CD14-positive monocyte (primary cell): ENCODE measurements around the gene RAX2. TPM values are rescaled to one million over a fixed set of nuclear protein-coding genes. Genes with fewer than 3 reads are reported as not detected.

Experiments used
- DNase-seq, 3 donors: peaks; one replicate each; pipeline ENCODE4 v3.0.0-alpha.2; 2011 to 2022
- H2AFZ ChIP-seq: 2 replicates; pipeline ENCODE4 v1.6.0; 2012; ENCODE audit warnings: mild to moderate bottlenecking, low read depth, low read length, inconsistent platforms; ENCODE audit not compliant: insufficient read depth, poor library complexity, severe bottlenecking
- H3K27ac ChIP-seq, 2 donors: 1 replicate in 1 of 2; 2 replicates in 1 of 2; pipeline ENCODE4 v1.5.1; 2012 to 2013; ENCODE audit warnings: low read length in 2 of 2, control low read depth in 1 of 2, inconsistent platforms in 1 of 2, low read depth in 1 of 2, mild to moderate bottlenecking in 1 of 2
- H3K27me3 ChIP-seq, 2 donors: one replicate each; pipeline versions ENCODE4 v1.6.0 to v1.6.1; 2011 to 2013; ENCODE audit warnings: low read length in 2 of 2; ENCODE audit not compliant: control insufficient read depth in 2 of 2, insufficient read depth in 2 of 2
- H3K36me3 ChIP-seq, 2 donors: replicated peaks in 1 of 2; 1 replicate in 1 of 2; 2 replicates in 1 of 2; pipeline versions ENCODE4 v1.5.1 to v1.6.1; 2012 to 2013; ENCODE audit warnings: low read length in 2 of 2, control low read depth in 1 of 2, inconsistent platforms in 1 of 2, mild to moderate bottlenecking in 1 of 2; ENCODE audit not compliant: insufficient read depth in 2 of 2, control insufficient read depth in 1 of 2
- H3K4me1 ChIP-seq, 2 donors: 1 replicate in 1 of 2; 2 replicates in 1 of 2; pipeline versions ENCODE4 v1.5.1 to v1.6.1; 2012 to 2013; ENCODE audit warnings: low read length in 2 of 2, control low read depth in 1 of 2, inconsistent platforms in 1 of 2, mild to moderate bottlenecking in 1 of 2, moderate library complexity in 1 of 2; ENCODE audit not compliant: insufficient read depth in 2 of 2, control insufficient read depth in 1 of 2
- H3K4me2 ChIP-seq: replicated peaks from 2 replicates; pipeline ENCODE3; 2012; ENCODE audit warnings: low read length, moderate library complexity, mild to moderate bottlenecking; ENCODE audit not compliant: poor library complexity, severe bottlenecking; ENCODE audit errors: extremely low read depth
- H3K4me3 ChIP-seq, 3 experiments: fragments of 200-600 bp in 1 of 3; sonication (generic) in 1 of 3; replicated peaks in 1 of 3; 1 replicate in 2 of 3; 2 replicates in 1 of 3; pipeline ENCODE4 v1.5.1; 2011 to 2013; ENCODE audit warnings: low read length in 3 of 3, mild to moderate bottlenecking in 3 of 3, control low read depth in 2 of 3, low read depth in 2 of 3, inconsistent platforms in 1 of 3, moderate library complexity in 1 of 3
- H3K79me2 ChIP-seq: 2 replicates; pipeline ENCODE4 v1.6.0; 2012; ENCODE audit warnings: mild to moderate bottlenecking, control low read depth, inconsistent platforms, low read length, moderate library complexity; ENCODE audit not compliant: insufficient read depth
- H3K9ac ChIP-seq: 2 replicates; pipeline ENCODE4 v1.6.0; 2017; ENCODE audit warnings: low read length, mild to moderate bottlenecking; ENCODE audit not compliant: insufficient read depth, poor library complexity, severe bottlenecking
- H3K9me3 ChIP-seq, 2 donors: replicated peaks in 1 of 2; 1 replicate in 1 of 2; 2 replicates in 1 of 2; pipeline versions ENCODE4 v1.5.1 to v1.6.1; 2012 to 2013; ENCODE audit warnings: low read length in 2 of 2, control low read depth in 1 of 2; ENCODE audit not compliant: control insufficient read depth in 1 of 2, insufficient read depth in 1 of 2
- H4K20me1 ChIP-seq: 2 replicates; pipeline ENCODE4 v1.6.0; 2012; ENCODE audit warnings: mild to moderate bottlenecking, low read length, control low read depth, moderate library complexity; ENCODE audit not compliant: insufficient read depth
- H3K27ac Mint-ChIP-seq, 7 donors: one replicate each; pipeline ENCODE4 v1.8.0; 2020; ENCODE audit warnings: mild to moderate bottlenecking in 7 of 7, mixed read lengths in 7 of 7, moderate library complexity in 6 of 7, inconsistent platforms in 2 of 7
- H3K27me3 Mint-ChIP-seq, 3 donors: one replicate each; pipeline ENCODE4 v1.8.0; 2021 to 2022; ENCODE audit warnings: low read depth in 3 of 3, mild to moderate bottlenecking in 3 of 3, mixed read lengths in 3 of 3, moderate library complexity in 3 of 3, inconsistent platforms in 1 of 3
- H3K36me3 Mint-ChIP-seq, 2 donors: one replicate each; pipeline ENCODE4 v1.8.0; 2020; ENCODE audit warnings: mixed read lengths in 2 of 2, inconsistent platforms in 1 of 2, mild to moderate bottlenecking in 1 of 2
- H3K4me1 Mint-ChIP-seq: one replicate; pipeline ENCODE4 v1.8.0; 2020; ENCODE audit warnings: mild to moderate bottlenecking, mixed read lengths
- H3K4me3 Mint-ChIP-seq, 2 donors: one replicate each; pipeline ENCODE4 v1.8.0; 2020; ENCODE audit warnings: mild to moderate bottlenecking in 2 of 2, mixed read lengths in 2 of 2, moderate library complexity in 1 of 2
- H3K9me3 Mint-ChIP-seq, 7 donors: one replicate each; pipeline ENCODE4 v1.8.0; 2020 to 2022; ENCODE audit warnings: mixed read lengths in 7 of 7, mild to moderate bottlenecking in 6 of 7, moderate library complexity in 6 of 7, inconsistent platforms in 2 of 7
- WGBS: methylation state at CpG from one replicate; pipeline ENCODE4 v1.1.5; 2013; ENCODE audit warnings: missing lambda C conversion rate; ENCODE audit not compliant: insufficient coverage; 5-methylcytosine and 5-hydroxymethylcytosine counted together
- intact Hi-C, 2 donors: fragments of 100-400 bp; cut with micrococcal nuclease; formaldehyde crosslinking; loops; one replicate each; pipeline versions ENCODE4 v1.15.0 to v1.15.1; 2023
- polyA plus RNA-seq, 3 donors: library from polyadenylated mRNA; depleted of rRNA in 1 of 3; unstranded in 2 of 3; stranded (reverse) in 1 of 3; fragments of 300-500 nt in 2 of 3; fragments of >200 nt in 1 of 3; fragmentation: Illumina TruSeq in 2 of 3; gene quantifications; 1 replicate in 2 of 3; 2 replicates in 1 of 3; pipeline ENCODE4 v1.2.3, GENCODE V29; 2012 to 2021
- TF ChIP-seq, protein P1 (sequence below): fragments of 200-600 bp; IDR thresholded peaks from one replicate; pipeline ENCODE4 v1.8.0; 2022; ENCODE audit warnings: antibody characterized with exemption, mild to moderate bottlenecking

The RAX2 gene
- polyA plus RNA-seq, 3 donors, result not detected

DNA sequence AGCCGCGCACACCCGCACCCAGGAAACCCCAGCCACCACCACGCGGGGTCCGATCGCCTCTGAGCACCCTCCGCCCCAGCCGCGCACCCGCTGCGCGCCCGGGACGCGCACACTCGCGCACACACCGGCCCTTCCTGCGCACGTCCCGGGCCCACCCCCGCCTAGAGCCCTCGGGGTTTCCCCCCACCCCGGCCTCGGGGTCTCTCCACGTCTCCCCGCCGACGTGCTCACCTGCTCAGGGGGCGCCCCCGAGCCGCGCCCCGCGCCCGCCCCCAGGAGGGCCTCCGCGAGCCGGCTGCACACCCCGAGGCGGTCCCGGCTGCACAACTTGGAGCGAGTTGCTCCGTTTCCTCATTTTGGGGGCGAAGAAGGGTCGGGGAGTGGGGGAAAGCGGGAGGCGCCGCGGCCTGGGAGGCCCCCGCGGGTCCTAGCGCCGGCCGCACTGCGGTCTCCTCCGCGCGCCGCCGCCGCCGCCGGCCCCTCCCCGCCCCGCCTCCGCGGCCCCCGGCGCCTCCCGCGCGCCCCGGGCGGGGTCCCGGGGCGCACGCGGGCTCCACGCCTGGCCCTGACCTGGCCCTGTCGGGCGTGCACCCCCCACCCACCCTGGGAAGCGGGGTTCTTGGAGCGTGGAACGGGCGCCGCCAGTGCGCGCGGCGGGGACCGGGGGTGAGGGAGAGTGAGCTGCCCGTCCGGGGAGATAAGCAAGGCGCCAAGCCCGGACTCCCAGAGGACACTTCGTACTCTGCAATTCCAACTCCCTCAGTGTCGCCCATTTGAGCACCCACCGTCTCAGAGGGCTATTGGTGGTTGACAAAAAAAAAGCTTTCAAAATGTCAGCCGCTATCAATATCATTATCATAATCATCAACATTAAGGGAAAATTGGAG, 14.2 kb upstream of the RAX2 start, which contains the start of gene MATK:
Gene MATK, minus strand, starts transcription at position 444 of the 887 bp plus-strand sequence. CDS start 1,246 bp downstream, outside the sequence.
- Histone ChIP-seq H3K9me3 (peaks cover 18 to 26% of the 10 kb centered on the region in 2 donors), H2AFZ (peak within 1 kb of the TSS; percentile 50), H3K4me3 (peak within 1 kb of the TSS in 1 of 3 experiments; percentile 64), H3K79me2 (no peaks in the 10 kb centered on the region), H3K4me2 (peak within 1 kb of the TSS; percentile 76), H3K27me3 (peaks cover 0 to 13% of the 10 kb centered on the region in 2 donors), H3K9ac (no peak within 1 kb of the TSS), H3K4me1 (peaks cover 7 to 15% of the 10 kb centered on the region in 2 donors), H3K27ac (no peak within 1 kb of the TSS), H3K36me3 (no peaks in the 10 kb centered on the region), H4K20me1 (no peaks in the 10 kb centered on the region)
- peaks cover 9% of the 10 kb centered on the region for H3K4me1 Mint-ChIP-seq
- TF ChIP-seq, protein P1, sequence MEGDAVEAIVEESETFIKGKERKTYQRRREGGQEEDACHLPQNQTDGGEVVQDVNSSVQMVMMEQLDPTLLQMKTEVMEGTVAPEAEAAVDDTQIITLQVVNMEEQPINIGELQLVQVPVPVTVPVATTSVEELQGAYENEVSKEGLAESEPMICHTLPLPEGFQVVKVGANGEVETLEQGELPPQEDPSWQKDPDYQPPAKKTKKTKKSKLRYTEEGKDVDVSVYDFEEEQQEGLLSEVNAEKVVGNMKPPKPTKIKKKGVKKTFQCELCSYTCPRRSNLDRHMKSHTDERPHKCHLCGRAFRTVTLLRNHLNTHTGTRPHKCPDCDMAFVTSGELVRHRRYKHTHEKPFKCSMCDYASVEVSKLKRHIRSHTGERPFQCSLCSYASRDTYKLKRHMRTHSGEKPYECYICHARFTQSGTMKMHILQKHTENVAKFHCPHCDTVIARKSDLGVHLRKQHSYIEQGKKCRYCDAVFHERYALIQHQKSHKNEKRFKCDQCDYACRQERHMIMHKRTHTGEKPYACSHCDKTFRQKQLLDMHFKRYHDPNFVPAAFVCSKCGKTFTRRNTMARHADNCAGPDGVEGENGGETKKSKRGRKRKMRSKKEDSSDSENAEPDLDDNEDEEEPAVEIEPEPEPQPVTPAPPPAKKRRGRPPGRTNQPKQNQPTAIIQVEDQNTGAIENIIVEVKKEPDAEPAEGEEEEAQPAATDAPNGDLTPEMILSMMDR, result no peak
- no peak within 1 kb of the TSS for H3K27ac Mint-ChIP-seq
- intact Hi-C loops, result no loop called here
- no peak for DNase-seq
- under 1% methylated on average over 74 of the region's 101 CpGs for WGBS
- H3K27me3 Mint-ChIP-seq, result peaks cover 16 to 33% (median 17%) of the 10 kb centered on the region in 3 donors
- H3K9me3 Mint-ChIP-seq, result peaks cover 16 to 30% (median 22%) of the 10 kb centered on the region in 7 donors
- H3K36me3 Mint-ChIP-seq, result peaks cover 1 to 7% of the 10 kb centered on the region in 2 donors
- H3K4me3 Mint-ChIP-seq, result peak within 1 kb of the TSS; percentile 60 to 78

DNA sequence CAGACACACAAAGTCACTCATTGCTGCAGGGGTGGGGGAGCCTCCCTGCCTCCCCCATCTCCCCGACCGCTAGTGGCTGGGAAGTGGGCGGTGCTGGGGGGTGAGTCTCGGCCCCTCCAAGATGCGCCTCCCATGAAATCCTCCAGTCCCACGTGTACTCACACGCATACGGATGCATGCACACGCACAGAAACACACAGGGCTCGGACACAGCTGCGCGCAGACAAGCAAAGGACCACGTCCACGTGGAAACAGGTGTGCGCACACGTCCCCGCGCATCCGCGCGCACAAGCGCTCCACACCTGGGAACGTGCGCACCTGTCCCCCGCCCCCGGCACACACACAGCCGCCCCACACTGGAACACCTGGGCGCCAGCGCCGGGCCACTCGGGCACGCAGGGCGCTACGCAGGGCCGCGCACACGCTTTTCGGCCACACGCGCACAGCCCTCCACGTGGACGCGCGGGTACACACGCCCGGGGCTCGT, 13.5 kb upstream of the RAX2 start:
- H3K79me2 ChIP-seq, result no peaks in the 10 kb centered on the region
- 0% methylated on average over 43 of the region's 47 CpGs for WGBS

More for the DNA sequence above, 13.5 kb upstream of the RAX2 start:
- TF ChIP-seq, protein P1, result no peak
- H3K4me1 ChIP-seq, result peaks cover 7 to 15% of the 10 kb centered on the region in 2 donors
- Mint-ChIP-seq H3K27me3 (peaks cover 16 to 32% (median 17%) of the 10 kb centered on the region in 3 donors), H3K4me1 (peaks cover 9% of the 10 kb centered on the region), H3K27ac (no peak overlapping the region), H3K9me3 (peaks cover 19 to 32% (median 24%) of the 10 kb centered on the region in 7 donors), H3K36me3 (peaks cover 1 to 7% of the 10 kb centered on the region in 2 donors), H3K4me3 (peak overlapping the region; percentile 34 to 78)
- peak overlapping the region; percentile 50 for H2AFZ ChIP-seq
- peak overlapping the region; percentile 76 for H3K4me2 ChIP-seq
- H3K27me3 ChIP-seq, result peaks cover 0 to 13% of the 10 kb centered on the region in 2 donors
- H3K9me3 ChIP-seq, result peaks cover 22 to 32% of the 10 kb centered on the region in 2 donors
- H3K9ac ChIP-seq, result no peak overlapping the region
- no peak overlapping the region for H3K27ac ChIP-seq
- H3K36me3 ChIP-seq, result no peaks in the 10 kb centered on the region
- H3K4me3 ChIP-seq, result peak overlapping the region in 1 of 3 experiments; percentile 64
- H4K20me1 ChIP-seq, result no peaks in the 10 kb centered on the region
- intact Hi-C loops, result no loop called here
- no peak for DNase-seq
